ENCODE measurements around the gene EHD1. TPM values are rescaled to one million over a fixed set of nuclear protein-coding genes. Genes with fewer than 3 reads are reported as not detected.

Gene EHD1
- total and polyA plus RNA-seq, 9 of the 15 experiments (the other 6 are each of a cell fraction or from before 2014, with no cell fraction given): 0.46 to 65.0 (median 16.4) TPM

- H3K79me2 ChIP-seq (ENCODE audit: control insufficient read depth, insufficient read depth, low read length): peaks cover 23% of the 10 kb centered on the region; the same call in 2 of the 3 replicates
- in situ Hi-C loops (cut with MboI): no loop called here
- ATAC-seq: peak; percentile 2
- peak overlapping the region; percentile 86 for H3K27ac ChIP-seq (ENCODE audit: extremely low read depth, low read depth, low read length)
- 16% methylated on average over 19 of the region's 27 CpGs for WGBS (ENCODE audit: insufficient coverage, low coverage, missing lambda C conversion rate)
- peak; percentile 15 for FAIRE-seq
- peak overlapping the region; percentile 91 for H2AFZ ChIP-seq (ENCODE audit: low read depth, low read length)
- BruUV-seq (replicated peaks): TSS peak; percentile 47
- peak; percentile 27 to 44 (median 36) for DNase-seq (ENCODE audit: extremely low read depth in 1 of 4, low spot score in 3 of 4)
- no peaks in the 10 kb centered on the region for H3K9me1 ChIP-seq (ENCODE audit: control insufficient read depth, insufficient read depth, low read length)
- CTCF ChIA-PET (ENCODE audit: low intra/inter-chr PET ratio): interaction anchor here (1.3 kb wide), 1 partner anchor 56 kb away, joined by 9 read pairs; no protein-coding TSS in a partner anchor
- no peaks in the 10 kb centered on the region for H4K20me1 ChIP-seq (replicated peaks; ENCODE audit: control insufficient read depth, insufficient read depth, low read length)
- H3K9me3 ChIP-seq (replicated peaks; ENCODE audit: control insufficient read depth, insufficient read depth, low read depth, low read length): no peaks in the 10 kb centered on the region
- intact Hi-C loops (cut with micrococcal nuclease): loop anchor here (5.0 to 10.0 kb wide), 2 partner anchors 42 to 411 kb away; partner anchors contain the start of gene MAP4K2
- POLR2A ChIA-PET: interaction anchor here (0.9 to 1.3 kb wide), 4 partner anchors 10 to 253 kb away, joined by 3 to 5 read pairs (median 4); partner anchors contain the start of genes EHD1 and VPS51
- H3K4me3 ChIP-seq: peak overlapping the region; percentile 56
- no peaks in the 10 kb centered on the region; a peak in 1 of 5 replicates for H3K27me3 ChIP-seq (ENCODE audit: control insufficient read depth in 2 of 2, insufficient read depth in 2 of 2, low read length in 2 of 2)
- H3K9ac ChIP-seq (ENCODE audit: insufficient read depth in 1 of 2, low read depth in 2 of 2, low read length in 2 of 2): peak overlapping the region; percentile 69 to 92
- H3K4me1 ChIP-seq (replicated peaks in 1 of 2; ENCODE audit: control insufficient read depth in 2 of 2, insufficient read depth in 2 of 2, low read length in 2 of 2): peaks cover 36 to 71% of the 10 kb centered on the region in 2 experiments
- H3K4me2 ChIP-seq (ENCODE audit: insufficient read depth, low read length): peak overlapping the region; percentile 99
- H3K36me3 ChIP-seq (ENCODE audit: control insufficient read depth, insufficient read depth, low read length): peaks cover 14% of the 10 kb centered on the region; the same call in 2 of the 3 replicates
- TF ChIP-seq RERE (CRISPR knock-in tag; IDR thresholded peaks at IDR 0.05; ENCODE audit: borderline replicate concordance): no peak
- TF ChIP-seq STAG1 (CRISPR knock-in tag; IDR thresholded peaks at IDR 0.05; ENCODE audit: borderline replicate concordance): no peak
- TF ChIP-seq FOXK2 (conservative IDR thresholded peaks at IDR 0.05 in 1 of 2, IDR thresholded peaks at IDR 0.05 in 1 of 2; ENCODE audit: low read depth in 2 of 2): peak in 1 of 2 experiments; percentile 35; a peak in 1 of 4 replicates
- TF ChIP-seq CHD2 (IDR thresholded peaks at IDR 0.05; ENCODE audit: low read depth, low read length): no peak
- no peak for TF ChIP-seq GMEB1 (CRISPR knock-in tag; IDR thresholded peaks at IDR 0.05)
- TF ChIP-seq MBD1 (CRISPR knock-in tag; IDR thresholded peaks at IDR 0.05): no peak
- no peak for TF ChIP-seq ELK3 (CRISPR knock-in tag; IDR thresholded peaks at IDR 0.05)
- TF ChIP-seq ELF4 (CRISPR knock-in tag; IDR thresholded peaks at IDR 0.05): 0 out of 2 replicates have a peak, but pooled peaks have one; percentile 23
- 0 out of 2 replicates have a peak, but pooled peaks have one; percentile 18 for TF ChIP-seq HDAC2 (IDR thresholded peaks at IDR 0.05)
- 0 out of 2 replicates have a peak, but pooled peaks have one; percentile 10 for TF ChIP-seq ARID1B (IDR thresholded peaks at IDR 0.05)
- 0 out of 2 replicates have a peak, but pooled peaks have one; percentile 7 for TF ChIP-seq FOXP1 (CRISPR knock-in tag; IDR thresholded peaks at IDR 0.05)
These were observed 34.6 kb downstream of the EHD1 start for GRCh38 chr11:64843686-64844329.

All from K562 (cell line).